Left hindlimb (tissue), 1 donor: ENCODE data around the gene GJA4.
"Not testable (repeated sequence)": the region's sequence is repeated elsewhere in the genome, so short reads cannot be mapped to it uniquely, and the experiment has no call there.

ENCODE experiments used
- DNase-seq: peaks from one replicate; pipeline ENCODE4 v3.0.0-alpha.2; 2018

GJA4 gene

GRCh38 chr1:34770891-34771504 is 21.8 kb upstream of the GJA4 start:
- DNase-seq, result peak; percentile 3

- DNase-seq, result no peak
Observed at GRCh38 chr1:34771573-34772371, 21.0 kb upstream of the GJA4 start.

GRCh38 chr1:34773114-34773513 is 19.7 kb upstream of the GJA4 start:
- not testable (repeated sequence) for DNase-seq

GRCh38 chr1:34774957-34775356 is 17.8 kb upstream of the GJA4 start:
- DNase-seq, result peak; percentile 8

DNA sequence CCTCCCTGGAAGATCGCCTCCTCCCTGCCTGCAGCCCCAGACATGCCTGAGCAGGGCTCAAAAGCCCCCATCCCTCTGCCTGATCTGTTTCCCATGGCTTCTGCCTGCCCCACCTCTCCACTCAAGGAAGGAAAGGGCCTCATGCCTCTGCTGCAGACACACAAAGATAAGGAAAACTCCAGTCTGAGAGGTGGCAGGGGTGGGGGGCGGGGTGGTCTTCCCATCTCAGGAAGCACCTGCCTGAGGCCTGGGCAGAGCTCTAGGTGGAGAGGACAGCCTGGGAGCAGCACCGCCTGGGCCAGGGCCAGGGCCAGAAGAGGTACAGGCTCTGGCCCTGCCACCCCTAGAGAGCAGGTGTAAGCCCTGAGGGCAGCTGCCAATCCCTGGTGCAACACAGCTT is 15.9 kb upstream of the GJA4 start:
- DNase-seq, result no peak

- DNase-seq, result no peak
Observed at GRCh38 chr1:34777519-34778321, 15.1 kb upstream of the GJA4 start.

DNA sequence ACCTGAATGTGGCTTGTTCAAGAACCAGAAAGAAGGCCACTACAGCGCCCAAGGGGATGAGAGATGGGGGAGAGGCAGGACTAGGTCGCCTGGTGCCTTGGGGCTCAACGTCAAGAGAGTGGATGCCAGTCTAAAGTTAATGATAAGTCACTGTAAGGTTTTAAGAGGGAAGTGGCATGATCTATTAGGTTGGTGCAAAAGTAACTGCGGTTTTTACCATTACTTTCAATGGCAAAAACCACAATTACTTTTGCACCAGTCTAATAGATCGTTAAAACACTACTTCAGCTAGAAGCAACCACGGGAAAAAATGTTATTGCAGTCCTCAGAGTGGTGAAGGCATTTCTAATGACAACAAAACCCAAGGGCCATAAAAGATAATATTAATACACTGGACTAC is 14.4 kb upstream of the GJA4 start:
- DNase-seq, result no peak

DNA sequence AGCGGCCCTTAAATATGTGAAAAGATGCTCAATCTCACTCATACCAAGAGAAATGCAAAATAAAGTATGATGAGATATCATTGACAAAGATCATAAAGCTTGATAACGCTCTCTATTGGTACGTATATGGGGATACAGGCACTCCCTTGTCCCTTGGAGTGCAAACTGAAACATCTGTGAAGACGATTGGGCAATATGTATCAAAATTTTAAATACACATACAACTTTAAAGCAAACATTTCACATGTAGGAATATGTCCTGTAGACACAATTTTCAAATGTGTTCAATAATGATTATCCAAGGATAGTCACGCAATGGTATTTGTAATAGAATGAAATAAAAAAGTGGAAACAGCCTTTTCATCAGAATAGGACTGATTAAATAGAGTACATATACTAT is 13.8 kb upstream of the GJA4 start:
- DNase-seq, result no peak

- no peak for DNase-seq
Observed at GRCh38 chr1:34779526-34779925, 13.3 kb upstream of the GJA4 start.

DNA sequence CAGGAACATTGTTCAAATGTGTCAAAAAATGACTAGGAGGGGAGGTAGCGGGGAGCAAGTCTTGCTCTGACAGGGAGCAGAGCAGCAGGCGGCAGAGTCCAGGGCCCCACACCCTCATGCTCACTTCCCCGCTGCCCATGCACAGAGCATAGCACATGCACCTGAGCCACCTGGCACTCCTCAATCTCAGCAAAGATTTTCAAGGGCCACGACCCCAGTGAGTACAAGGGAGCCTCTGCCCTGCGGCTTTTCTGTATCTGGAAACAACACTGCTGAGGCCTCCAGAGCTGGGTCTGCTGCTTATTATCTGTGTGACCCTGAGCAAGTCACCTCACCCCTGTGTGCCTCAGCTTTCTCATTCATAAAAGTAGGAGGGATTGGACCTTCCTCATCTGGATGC is 12.8 kb upstream of the GJA4 start:
- no peak for DNase-seq

- DNase-seq, result no peak
Observed at GRCh38 chr1:34780528-34780927, 12.3 kb upstream of the GJA4 start.

DNA sequence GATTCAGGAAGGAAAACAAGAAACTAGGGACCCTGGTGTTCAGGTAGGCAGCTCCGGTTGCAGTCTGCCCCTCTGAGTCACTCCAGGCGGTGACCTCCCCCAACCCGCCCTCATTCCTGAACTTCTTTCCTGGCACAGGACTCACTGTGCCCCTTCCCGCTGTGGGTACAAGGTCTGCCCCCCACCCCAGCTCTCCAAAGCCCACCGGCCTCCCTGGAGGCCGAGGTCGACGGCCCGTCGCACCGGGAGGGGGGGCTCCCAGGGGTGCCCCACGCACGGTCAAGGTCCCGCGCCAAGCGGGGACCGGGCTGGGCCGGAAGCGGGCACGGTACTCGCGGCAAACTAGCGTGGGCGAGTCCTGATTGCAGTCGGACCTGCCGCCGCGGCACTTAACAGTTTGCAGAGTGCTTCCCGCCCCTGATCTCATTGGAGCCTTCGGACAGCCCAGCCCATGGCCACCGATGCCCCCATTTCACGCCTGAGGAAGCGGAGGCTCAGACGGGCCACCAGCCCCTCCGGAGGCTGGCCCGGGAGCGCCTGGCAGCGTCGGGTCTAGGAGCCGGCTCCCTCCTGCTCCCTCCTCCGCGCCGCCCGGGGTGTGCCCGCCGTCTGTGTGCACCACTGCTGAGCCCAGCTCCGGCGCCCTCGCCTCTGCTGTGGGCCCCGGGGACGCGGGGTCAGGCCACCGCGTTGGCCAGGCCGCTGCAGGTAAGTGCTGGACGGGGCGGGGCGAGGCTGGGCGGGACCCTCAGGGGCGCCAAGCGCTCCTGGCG is 11.5 kb upstream of the GJA4 start, which contains the start of gene GJB3:
GJB3 (plus strand) TSS at position 144 of the 773 bp plus-strand sequence. CDS start 3,549 bp downstream, outside the sequence.
- no peak for DNase-seq

DNA sequence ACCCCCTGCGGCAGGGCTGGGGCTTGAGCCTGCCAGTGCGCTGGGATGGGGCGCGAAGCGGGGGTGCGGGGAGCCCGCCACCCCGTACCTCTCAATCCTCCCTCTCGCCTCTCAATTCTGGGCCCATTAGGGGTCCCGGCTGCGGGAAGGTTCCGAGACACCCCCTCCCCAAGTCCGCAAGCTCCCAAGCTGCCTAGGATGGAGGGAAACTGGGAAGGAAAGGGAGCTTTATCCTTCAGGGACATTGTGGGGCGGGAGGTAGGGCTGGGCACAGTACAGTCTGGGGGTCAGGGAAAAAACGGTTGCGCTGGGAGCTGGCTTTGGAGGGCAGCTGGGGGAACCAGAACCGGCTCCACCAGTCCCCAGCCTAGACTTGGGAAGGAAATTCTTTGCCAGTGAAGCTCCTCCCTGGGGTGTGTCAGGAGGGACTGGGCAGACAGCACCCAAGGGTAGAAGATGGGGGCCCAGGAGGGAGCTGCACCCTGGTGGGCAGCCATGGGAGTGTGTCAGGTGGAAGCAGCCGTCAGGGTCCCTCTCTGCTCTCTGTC is 10.9 kb upstream of the GJA4 start:
- no peak for DNase-seq

- no peak for DNase-seq
Observed at GRCh38 chr1:34784751-34785221, 8.0 kb upstream of the GJA4 start.

- DNase-seq, result no peak
Observed at GRCh38 chr1:34785231-34785874, 7.4 kb upstream of the GJA4 start.

GRCh38 chr1:34785875-34786470 is 6.8 kb upstream of the GJA4 start:
- DNase-seq, result no peak

DNA sequence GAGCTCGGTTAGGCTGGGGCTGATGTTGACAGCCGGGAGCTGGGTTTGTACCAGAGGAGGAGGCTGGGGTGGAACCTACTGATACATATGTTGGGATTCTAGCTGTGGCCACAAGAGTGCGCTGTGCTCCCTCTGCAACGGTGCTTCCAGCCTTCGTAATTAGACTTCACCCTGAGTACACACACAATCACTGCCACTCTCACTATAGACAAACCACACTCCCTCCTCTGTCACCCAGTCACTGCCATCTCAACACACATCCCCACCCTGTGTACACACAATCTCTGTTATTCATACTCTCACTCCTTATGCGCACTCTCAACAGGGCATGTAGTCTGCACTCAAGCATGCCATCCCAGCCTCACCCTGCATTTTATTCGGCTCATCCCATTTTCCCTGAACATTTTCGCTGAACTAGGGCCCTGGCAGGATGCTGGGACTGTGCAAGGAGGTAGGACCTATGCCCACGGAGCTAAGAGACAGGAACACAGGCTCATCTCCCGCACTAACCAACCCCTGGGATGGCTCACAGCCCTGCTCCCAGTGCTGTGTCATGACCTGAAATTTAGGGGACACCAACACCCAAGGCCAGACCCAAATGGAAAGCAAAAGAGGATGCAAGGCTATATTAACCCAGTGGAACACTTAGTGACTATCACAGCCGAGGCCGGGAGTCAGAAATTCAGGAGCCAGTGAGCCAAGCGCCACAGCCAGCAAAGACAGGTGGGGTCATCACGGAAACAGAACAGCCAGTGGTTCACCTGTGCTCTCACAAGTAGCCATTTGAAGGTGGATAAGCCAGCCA is 6.1 kb upstream of the GJA4 start:
- DNase-seq, result peak; percentile 60

DNA sequence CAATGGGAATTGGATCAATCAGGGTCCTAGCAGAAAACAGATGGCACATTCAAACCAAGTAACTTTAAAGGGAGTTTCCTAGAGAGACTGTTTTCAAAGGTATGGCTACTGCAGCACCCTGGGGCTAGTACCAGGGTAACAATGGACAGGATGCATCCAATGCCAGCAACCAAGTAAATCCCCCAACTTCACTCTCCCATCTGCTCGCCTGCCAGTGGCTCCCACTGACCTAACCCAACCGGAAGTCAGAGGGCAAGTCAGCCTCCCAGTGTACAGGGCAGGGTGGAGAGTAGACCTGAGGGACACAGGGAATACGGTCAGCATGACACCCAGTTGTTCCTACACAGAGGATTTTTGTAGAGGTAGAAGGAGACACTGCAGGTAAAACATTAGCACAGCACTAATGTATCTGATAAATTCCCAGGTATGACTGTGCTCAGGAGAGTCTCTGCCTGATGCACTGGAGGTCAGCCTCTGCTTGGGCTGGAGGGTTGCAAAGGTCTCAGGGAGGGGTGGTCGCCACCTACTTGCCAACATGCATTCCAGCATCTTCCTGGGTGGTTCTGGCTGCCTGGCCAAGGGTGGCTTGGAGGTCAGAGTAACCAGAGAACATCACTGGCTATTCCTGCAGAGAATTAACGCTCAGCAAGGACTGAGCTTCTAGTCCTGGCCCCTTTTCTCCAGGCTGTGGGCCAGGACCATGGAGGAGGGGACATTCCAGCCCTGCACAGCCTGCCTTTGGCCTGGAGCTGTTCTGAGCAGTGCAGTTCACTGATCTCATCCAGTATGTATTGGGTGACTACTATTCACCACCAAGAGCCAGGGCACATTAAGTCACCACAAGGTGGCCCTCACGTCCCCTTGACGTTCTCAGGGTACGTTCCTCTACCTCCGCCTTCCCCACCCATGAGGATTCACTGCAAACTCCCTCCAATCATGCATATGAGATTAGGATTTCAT is 5.1 kb upstream of the GJA4 start:
- no peak for DNase-seq

DNA sequence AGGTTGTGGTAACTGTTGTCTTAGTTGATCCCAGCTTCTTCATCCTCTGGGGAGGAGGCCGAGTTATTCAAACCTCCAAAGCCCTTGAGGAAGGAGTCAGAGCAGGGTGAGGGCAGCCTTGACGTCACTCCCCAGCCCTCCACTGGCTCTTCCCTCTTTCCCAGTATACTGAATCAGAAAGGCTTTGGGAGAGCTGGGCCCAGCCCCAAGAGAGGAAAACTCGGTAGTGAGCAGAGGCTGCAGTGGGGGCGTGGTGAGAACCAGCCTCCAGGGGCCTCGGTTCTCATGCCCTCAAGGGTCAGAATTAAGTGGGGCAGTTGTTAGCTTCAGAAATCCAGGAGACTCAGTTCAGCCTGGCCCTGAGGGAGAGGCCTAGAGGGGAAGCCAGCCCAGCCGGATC is 1.8 kb upstream of the GJA4 start:
- no peak for DNase-seq
